Measurements from ENCODE around the gene RXFP4.
A peak's percentile ranks its signal among the peaks of the same experiment; 100 is the strongest.
"Not testable (repeated sequence)": the region's sequence is repeated elsewhere in the genome, so short reads cannot be mapped to it uniquely, and the experiment has no call there.

RXFP4 gene

DNA sequence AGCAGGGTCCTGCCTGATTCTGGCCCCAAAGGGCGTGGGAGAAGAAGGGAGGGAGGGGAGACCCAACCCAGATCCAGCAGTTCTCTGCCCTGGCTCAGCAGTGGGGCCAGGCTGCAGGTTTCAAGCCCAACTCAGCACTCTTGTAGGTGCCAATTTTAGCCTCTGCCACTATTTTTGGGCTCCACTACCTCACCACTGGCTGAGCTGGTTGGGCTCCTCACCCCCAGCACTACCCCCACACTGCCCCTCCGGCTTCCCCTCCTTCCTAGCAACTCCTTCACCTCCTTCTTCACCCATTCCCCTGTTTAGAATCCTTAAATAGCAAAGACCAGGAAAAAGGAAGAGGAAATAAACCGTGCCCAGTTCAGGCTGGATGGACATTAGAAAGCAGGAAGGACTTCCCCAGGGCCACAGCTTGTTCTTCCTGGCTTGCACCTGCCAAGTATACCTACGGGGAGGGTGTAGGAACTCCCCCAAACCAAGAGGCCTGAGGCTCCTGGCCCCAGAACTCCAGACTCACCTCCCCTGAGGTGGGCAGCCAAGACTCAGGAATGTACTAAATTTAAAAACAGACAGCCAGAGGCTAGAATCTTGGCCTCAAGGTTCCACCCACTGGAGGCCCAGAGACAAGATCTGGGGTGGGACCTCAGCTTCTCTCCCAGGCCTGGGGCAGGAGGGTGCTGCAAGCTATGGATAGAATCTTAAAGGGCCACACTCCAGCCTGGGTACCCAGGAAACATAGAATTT, 38.3 kb downstream of the RXFP4 start:
- DNase-seq, result no peak

DNA sequence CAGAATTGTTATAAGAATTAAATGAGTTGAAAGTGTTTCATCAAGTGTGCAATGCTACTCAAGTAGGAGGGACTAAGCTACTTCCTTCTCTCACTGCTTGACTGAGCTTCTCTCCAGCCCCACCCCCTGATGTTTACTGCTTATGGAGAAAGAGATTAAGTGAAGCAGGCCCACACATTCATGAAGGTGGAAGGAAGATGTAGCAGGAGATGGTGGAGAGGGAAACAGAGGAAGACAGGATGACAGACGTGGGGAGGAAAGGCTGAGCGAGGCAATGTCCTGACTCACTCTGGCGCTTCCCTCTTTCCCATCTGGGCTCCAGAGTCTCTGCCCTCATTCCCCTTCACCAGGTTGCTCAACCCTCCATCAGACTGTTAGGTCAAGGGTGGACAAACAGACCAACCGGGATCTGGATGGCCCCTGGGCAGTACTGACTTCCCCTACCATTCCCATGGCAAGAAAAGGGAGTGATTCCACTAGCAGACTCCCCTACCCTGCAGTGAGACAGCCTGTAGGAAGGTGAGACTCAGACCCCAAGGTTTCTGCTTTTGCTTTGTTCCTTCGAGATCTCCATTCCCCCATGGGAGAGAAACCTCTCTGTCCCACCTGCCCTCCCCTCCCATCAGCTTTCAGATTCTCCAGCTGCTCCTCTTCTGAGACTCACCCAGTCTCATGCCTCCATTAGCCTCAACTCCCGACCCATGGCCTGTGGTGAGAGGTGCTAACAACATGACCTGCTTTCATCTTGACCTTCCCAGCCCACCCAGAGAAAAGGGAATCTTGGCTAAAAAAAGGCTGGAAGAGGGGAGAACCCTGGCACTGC, 40.0 kb downstream of the RXFP4 start:
- DNase-seq, result no peak

DNA sequence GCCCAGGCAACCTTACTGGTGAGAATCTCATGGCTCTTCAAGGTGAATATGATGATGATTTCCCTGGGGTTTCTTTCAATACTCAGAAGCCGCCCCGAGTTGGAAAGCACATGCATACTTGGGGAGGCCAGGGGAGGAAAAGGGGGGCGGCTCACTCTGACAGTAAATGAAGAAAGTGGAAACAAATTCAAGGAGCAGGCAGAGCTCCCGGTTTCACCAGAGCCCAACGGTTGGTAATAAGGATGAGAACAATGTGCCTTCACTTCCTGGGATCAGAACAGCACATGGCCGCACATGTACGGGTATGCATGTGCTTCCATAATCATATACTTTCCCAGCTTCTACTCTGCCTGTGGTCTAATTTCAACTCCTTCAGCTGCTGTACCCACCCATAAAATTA, 40.7 kb downstream of the RXFP4 start:
- no peak for DNase-seq

GRCh38 chr1:155983191-155984024, 42.0 kb downstream of the RXFP4 start:
- DNase-seq, result no peak

DNA sequence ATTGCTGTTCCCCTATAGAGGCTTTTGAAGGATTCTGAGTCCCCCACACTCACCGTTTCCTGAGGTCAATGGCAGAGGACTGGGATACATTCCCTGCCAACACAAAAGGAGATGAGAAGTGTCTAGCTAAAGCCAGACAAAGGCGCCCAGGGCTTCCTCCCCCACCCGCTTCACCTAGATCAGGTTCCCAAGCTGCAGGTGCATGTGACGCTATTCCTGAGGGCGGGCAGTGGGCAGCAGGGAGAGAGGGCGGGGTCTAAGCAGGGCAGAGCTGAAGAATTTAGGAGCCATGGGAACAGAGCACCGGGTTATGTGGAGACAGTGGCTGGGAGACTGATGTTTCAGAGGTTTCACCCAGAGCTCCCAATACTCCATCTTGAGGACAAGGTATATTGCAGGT, 42.9 kb downstream of the RXFP4 start:
- DNase-seq, result peak; percentile 85 to 95

DNA sequence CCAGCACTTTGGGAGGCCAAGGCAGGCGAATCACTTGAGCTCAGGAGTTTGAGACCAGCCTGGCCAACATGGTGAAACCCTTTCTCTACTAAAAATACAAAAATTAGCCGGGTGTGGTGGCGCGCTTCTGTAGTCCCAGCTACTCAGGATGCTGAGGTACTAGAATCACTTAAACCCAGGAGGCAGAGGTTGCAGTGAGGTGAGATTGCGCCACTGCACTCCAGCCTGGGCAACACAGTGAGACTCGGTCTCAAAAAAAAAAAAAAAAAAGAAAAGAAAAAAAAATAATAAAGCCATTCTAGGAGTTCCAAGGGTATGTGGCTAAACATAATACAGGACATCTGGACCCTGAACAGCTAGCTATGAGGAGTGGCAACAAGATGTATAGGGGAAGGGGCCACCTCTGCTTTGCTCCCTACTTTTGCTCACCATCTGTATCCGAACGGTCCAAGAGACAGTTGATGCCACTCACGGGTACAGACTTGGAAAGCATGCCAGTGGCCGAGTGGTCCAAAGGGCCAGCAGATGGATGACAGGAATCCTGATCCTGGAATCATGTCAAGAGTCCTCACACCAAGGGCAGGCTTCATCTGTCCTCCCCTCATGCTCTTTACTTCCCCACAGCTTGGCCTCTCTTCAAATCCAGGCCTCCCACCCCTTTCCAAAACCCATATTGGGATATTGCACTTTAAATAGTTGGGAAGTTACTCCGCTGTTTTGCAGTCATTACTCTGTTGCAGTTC, 43.6 kb downstream of the RXFP4 start:
- DNase-seq, result not testable (repeated sequence)

DNA sequence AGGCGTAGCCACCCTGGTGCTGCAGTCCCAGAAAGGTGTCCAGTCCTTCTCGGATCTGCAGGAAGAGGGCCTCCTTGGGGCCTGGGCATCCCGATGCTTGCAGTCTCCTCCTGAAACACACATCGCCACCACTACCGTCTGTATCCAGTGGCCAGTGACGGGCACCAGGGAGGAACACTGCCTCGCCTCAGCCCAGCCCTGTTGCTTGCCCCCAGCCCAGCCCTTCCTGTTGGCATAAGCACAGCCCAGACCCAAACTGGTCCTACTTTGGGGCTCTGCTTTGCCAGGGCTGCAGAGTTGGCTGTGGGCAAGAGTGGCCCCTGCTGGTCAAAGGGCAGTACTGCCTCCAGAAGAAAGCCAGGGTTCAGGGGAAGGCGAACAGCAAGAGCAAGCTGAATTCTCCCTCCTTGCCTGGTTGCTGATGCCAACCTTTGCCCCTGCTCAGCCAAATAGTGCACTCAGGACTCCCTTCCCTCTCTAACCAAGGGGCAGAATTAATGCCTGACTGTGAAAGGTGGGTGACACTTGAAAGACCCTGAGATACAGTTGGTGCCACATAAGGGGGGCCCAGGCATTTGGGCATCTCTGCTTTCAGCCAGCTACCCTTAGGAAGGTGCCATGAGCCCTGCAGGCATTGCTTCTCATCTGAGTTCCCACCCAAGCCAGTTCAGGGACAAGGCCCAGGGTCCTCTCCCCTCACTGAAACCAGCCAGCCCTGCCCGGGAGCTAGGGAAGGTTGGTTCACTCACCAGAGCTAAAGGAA, 48.0 kb downstream of the RXFP4 start:
- DNase-seq, result peak; percentile 38 to 56

- no peak for DNase-seq
These were observed 48.7 kb downstream of the RXFP4 start for GRCh38 chr1:155990005-155990739.

All from NCI-H187 (cell line).